G401 (cell line): ENCODE data around the gene GEMIN7. TPM values are rescaled to one million over a fixed set of nuclear protein-coding genes. Genes with fewer than 3 reads are reported as not detected.

Experiments used
- DNase-seq: peaks from one replicate; pipeline ENCODE4 v3.0.0-alpha.2; 2015; ENCODE audit warnings: low spot score
- in situ Hi-C: cut with HindIII; loops from 2 replicates; pipeline ENCODE4 v1.10.0; 2016; ENCODE audit warnings: low sequenced_read_pairs, mixed read lengths
- total RNA-seq: library from RNA; depleted of rRNA; stranded (reverse); fragments of >200 nt; shearing (Covaris generic); gene quantifications from 2 replicates; pipeline ENCODE4 v1.2.3, GENCODE V29; 2014

The GEMIN7 gene
- total RNA-seq, 1 experiment from 2014 or later, result 93.1 TPM

GRCh38 chr19:45058622-45059159 lies 20.4 kb upstream of the GEMIN7 start:
- in situ Hi-C loops, result no loop called here

GRCh38 chr19:45059258-45059965 lies 19.6 kb upstream of the GEMIN7 start:
- in situ Hi-C loops, result no loop called here
- DNase-seq, result peak; percentile 61

More at GRCh38 chr19:45058622-45059159, 20.4 kb upstream of the GEMIN7 start:
- no peak for DNase-seq

- in situ Hi-C loops, result no loop called here
- DNase-seq, result no peak
These were observed 17.1 kb upstream of the GEMIN7 start for GRCh38 chr19:45061965-45062364.

- no peak for DNase-seq
- in situ Hi-C loops, result no loop called here
These were observed 14.9 kb upstream of the GEMIN7 start for GRCh38 chr19:45063851-45064801.

- in situ Hi-C loops, result no loop called here
- no peak for DNase-seq
These were observed 12.0 kb upstream of the GEMIN7 start for GRCh38 chr19:45066921-45067661.

- in situ Hi-C loops, result no loop called here
- DNase-seq, result no peak
These were observed 11.0 kb upstream of the GEMIN7 start for GRCh38 chr19:45068041-45068440.

- DNase-seq, result peak; percentile 66
- in situ Hi-C loops, result no loop called here
These were observed 10.0 kb upstream of the GEMIN7 start for GRCh38 chr19:45069056-45069455.

- DNase-seq, result no peak
- in situ Hi-C loops, result no loop called here
These were observed 8.8 kb upstream of the GEMIN7 start for GRCh38 chr19:45070214-45070613.

- in situ Hi-C loops, result no loop called here
- no peak for DNase-seq
These were observed 8.1 kb upstream of the GEMIN7 start for GRCh38 chr19:45070861-45071544.

- in situ Hi-C loops, result no loop called here
- no peak for DNase-seq
These were observed 7.5 kb upstream of the GEMIN7 start for GRCh38 chr19:45071545-45071938.

- in situ Hi-C loops, result no loop called here
- peak; percentile 71 for DNase-seq
These were observed 6.9 kb upstream of the GEMIN7 start for GRCh38 chr19:45071969-45072790.

- in situ Hi-C loops, result no loop called here
- DNase-seq, result peak; percentile 29
These were observed 4.2 kb upstream of the GEMIN7 start for GRCh38 chr19:45074744-45075300.

GRCh38 chr19:45075301-45076028 lies 3.6 kb upstream of the GEMIN7 start:
- peak; percentile 80 for DNase-seq
- in situ Hi-C loops, result no loop called here

- in situ Hi-C loops, result no loop called here
- DNase-seq, result peak; percentile 88
These were observed 2.8 kb upstream of the GEMIN7 start, which contains the start of gene ZNF296 for GRCh38 chr19:45076029-45076850. ZNF296 (minus strand) TSS chr19:45076478; CDS start chr19:45076373, 105 bp downstream.

GRCh38 chr19:45076851-45077730 lies 2.0 kb upstream of the GEMIN7 start:
- in situ Hi-C loops, result no loop called here

More at GRCh38 chr19:45076851-45077730, 2.0 kb upstream of the GEMIN7 start:
- no peak for DNase-seq
